WTC11 (cell line): ENCODE measurements around the gene NQO1.

Source experiments
- IRF1 ChIP-seq: sonication (generic); formaldehyde crosslinking; IDR thresholded peaks from 2 replicates; pipeline ENCODE4 v1.8.0; 2023; ENCODE audit warnings: missing genetic modification reagents
- KAT7 ChIP-seq: sonication (generic); formaldehyde crosslinking; IDR thresholded peaks from 2 replicates; pipeline ENCODE4 v1.8.1; 2023; ENCODE audit warnings: missing genetic modification reagents, mild to moderate bottlenecking, borderline replicate concordance

DNA sequence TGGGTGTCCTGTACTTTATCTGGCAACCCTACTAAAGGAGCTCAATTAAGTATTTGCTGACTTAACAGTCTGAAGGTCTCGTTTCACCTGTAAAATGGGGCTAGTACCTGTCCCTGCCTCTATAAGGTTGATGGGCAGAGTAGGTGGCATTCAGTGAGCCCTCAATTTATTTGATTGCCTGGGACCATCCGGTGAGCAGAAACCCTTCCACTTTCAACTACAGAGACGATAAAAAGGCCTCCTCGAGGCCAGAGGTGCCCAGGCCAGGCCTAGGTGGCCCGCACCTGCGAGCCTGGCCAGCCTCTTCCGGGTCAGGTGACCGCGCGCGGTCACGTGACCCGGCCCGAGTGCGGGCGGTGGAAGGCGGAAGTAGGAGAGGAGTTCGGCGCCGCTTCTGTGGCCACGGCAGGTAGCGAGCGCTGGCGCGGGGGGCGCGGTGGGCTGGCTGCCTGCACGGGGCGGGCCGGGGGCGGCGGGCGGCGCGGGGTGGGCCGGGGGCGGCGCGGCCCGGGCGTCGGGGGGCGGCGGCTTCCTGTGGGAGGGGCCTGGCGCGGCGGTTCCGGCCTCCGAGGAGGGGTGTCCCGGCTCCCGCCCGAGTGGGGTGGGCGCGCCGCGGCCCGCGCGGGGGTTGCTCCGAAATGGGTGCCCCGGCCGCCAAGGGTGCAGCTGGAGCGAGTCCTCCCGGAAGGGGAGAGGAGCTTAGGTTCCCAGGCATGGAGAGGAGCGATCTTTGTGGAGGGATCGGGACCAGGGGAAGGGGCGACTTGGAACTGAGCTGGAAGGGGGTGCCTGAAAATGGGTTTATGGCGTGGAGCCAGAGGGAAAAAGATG lies 35.8 kb upstream of the NQO1 start, which contains the start of gene WWP2:
- no peak for TF ChIP-seq IRF1
- TF ChIP-seq KAT7 (CRISPR knock-in tag), result no peak
